H1 (cell line): Measurements from ENCODE around the gene TCF7L1. TPM values are rescaled to one million over a fixed set of nuclear protein-coding genes. Genes with fewer than 3 reads are reported as not detected.

Experiments
- CTCF ChIA-PET: fragments of 300-600 bp; sonication (Branson Sonifier 250); formaldehyde crosslinking; loops from one replicate; lab custom pipeline; 2021; ENCODE audit not compliant: partially characterized antibody; lab: Charles Lee
- POLR2A ChIA-PET: fragments of 300-600 bp; sonication (Branson Sonifier 250); formaldehyde crosslinking; loops from one replicate; lab custom pipeline; 2021; ENCODE audit warnings: inconsistent platforms; ENCODE audit not compliant: partially characterized antibody; lab: Charles Lee
- DNase-seq, 2 experiments: peaks; one replicate each; pipeline versions ENCODE4 v3.0.0 to v3.0.0-alpha.2; 2010 to 2022; ENCODE audit warnings: low spot score in 2 of 2, low read depth in 1 of 2, mixed read lengths in 1 of 2
- FAIRE-seq: peaks from 2 replicates; lab custom pipeline; 2011; peaks lifted over from hg19 to GRCh38; lab: Jason Lieb, UNC
- H2AFZ ChIP-seq: 2 replicates; pipeline ENCODE4 v1.8.1; 2012; ENCODE audit warnings: low read length, inconsistent platforms
- H2AK5ac ChIP-seq: 2 replicates; pipeline ENCODE4 v1.6.1; 2013; ENCODE audit warnings: low read depth, low read length
- H2BK120ac ChIP-seq: replicated peaks from 2 replicates; pipeline ENCODE3; 2013; ENCODE audit warnings: low read depth, low read length, inconsistent platforms
- H2BK12ac ChIP-seq: 2 replicates; pipeline ENCODE4 v1.6.1; 2013; ENCODE audit warnings: low read depth, low read length
- H2BK15ac ChIP-seq: 2 replicates; pipeline ENCODE4 v1.6.1; 2013; ENCODE audit warnings: low read length
- H2BK20ac ChIP-seq: 2 replicates; pipeline ENCODE4 v1.6.1; 2013; ENCODE audit warnings: low read length
- H2BK5ac ChIP-seq: 2 replicates; pipeline ENCODE4 v1.6.1; 2013; ENCODE audit warnings: low read depth, low read length
- H3K14ac ChIP-seq: 2 replicates; pipeline ENCODE4 v1.6.1; 2013; ENCODE audit warnings: inconsistent platforms; ENCODE audit not compliant: insufficient read length
- H3K18ac ChIP-seq: 2 replicates; pipeline ENCODE4 v1.6.1; 2013; ENCODE audit warnings: low read length; ENCODE audit errors: extremely low read depth
- H3K23ac ChIP-seq: 2 replicates; pipeline ENCODE4 v1.6.1; 2013; ENCODE audit warnings: inconsistent platforms; ENCODE audit not compliant: insufficient read length
- H3K23me2 ChIP-seq: 2 replicates; pipeline ENCODE4 v1.6.1; 2013; ENCODE audit warnings: low read depth, low read length
- H3K27ac ChIP-seq: 2 replicates; pipeline ENCODE4 v1.6.1; 2011; ENCODE audit warnings: low read depth, low read length, inconsistent platforms
- H3K27me3 ChIP-seq, 4 experiments: replicated peaks in 1 of 4; 1 replicate in 1 of 4; 2 replicates in 3 of 4; pipeline versions ENCODE4 v1.6.1 to v1.8.1; 2011 to 2013; ENCODE audit warnings: low read length in 3 of 4, mild to moderate bottlenecking in 3 of 4, inconsistent platforms in 2 of 4, mixed read lengths in 2 of 4, moderate library complexity in 1 of 4; ENCODE audit not compliant: control insufficient read depth in 3 of 4, insufficient read depth in 3 of 4; ENCODE audit errors: extremely low read depth in 1 of 4
- H3K36me3 ChIP-seq, 4 experiments: 2 replicates each; pipeline versions ENCODE4 v1.6.1 to v1.8.1; 2011 to 2013; ENCODE audit warnings: mild to moderate bottlenecking in 4 of 4, low read length in 3 of 4, moderate library complexity in 2 of 4, control low read depth in 1 of 4, inconsistent platforms in 1 of 4; ENCODE audit not compliant: insufficient read depth in 4 of 4, control insufficient read depth in 2 of 4
- H3K4ac ChIP-seq: replicated peaks from 2 replicates; pipeline ENCODE3; 2013; ENCODE audit warnings: low read length, low read depth, mixed read lengths, inconsistent platforms; ENCODE audit not compliant: insufficient read length
- H3K4me1 ChIP-seq, 4 experiments: replicated peaks in 1 of 4; 1 replicate in 1 of 4; 2 replicates in 3 of 4; pipeline versions ENCODE4 v1.6.1 to v1.8.1; 2011 to 2013; ENCODE audit warnings: low read length in 3 of 4, inconsistent platforms in 2 of 4, mixed read lengths in 1 of 4; ENCODE audit not compliant: insufficient read depth in 4 of 4, control insufficient read depth in 3 of 4
- H3K4me2 ChIP-seq, 2 experiments: 2 replicates each; pipeline versions ENCODE4 v1.6.1 to v1.8.1; 2011 to 2013; ENCODE audit warnings: low read depth in 2 of 2, low read length in 2 of 2, control low read depth in 1 of 2, inconsistent platforms in 1 of 2, mild to moderate bottlenecking in 1 of 2; ENCODE audit not compliant: insufficient read depth in 1 of 2
- H3K4me3 ChIP-seq, 4 experiments: fragments of 200-600, 300-600 bp in 1 of 4; sonication (generic), shearing (Covaris generic), sonication (Bioruptor Twin) in 1 of 4; 2 replicates each; pipeline versions ENCODE4 v1.5.1 to v1.8.1; 2011 to 2016; ENCODE audit warnings: low read length in 4 of 4, low read depth in 3 of 4, control low read depth in 2 of 4, inconsistent platforms in 2 of 4, mild to moderate bottlenecking in 2 of 4, mixed read lengths in 1 of 4, moderate library complexity in 1 of 4; ENCODE audit not compliant: insufficient read depth in 2 of 4; ENCODE audit errors: extremely low read depth in 1 of 4
- H3K56ac ChIP-seq: replicated peaks from 2 replicates; pipeline ENCODE3; 2013; ENCODE audit warnings: low read depth, mild to moderate bottlenecking, mixed read lengths, low read length, inconsistent platforms; ENCODE audit not compliant: insufficient read length
- H3K79me1 ChIP-seq: 2 replicates; pipeline ENCODE4 v1.6.1; 2013; ENCODE audit warnings: low read depth, low read length, control low read depth
- H3K79me2 ChIP-seq, 2 experiments: 2 replicates each; pipeline versions ENCODE4 v1.6.1 to v1.8.1; 2012 to 2013; ENCODE audit warnings: low read length in 2 of 2, mild to moderate bottlenecking in 2 of 2, inconsistent platforms in 1 of 2; ENCODE audit not compliant: insufficient read depth in 2 of 2, control insufficient read depth in 1 of 2
- H3K9ac ChIP-seq, 4 experiments: replicated peaks in 1 of 4; 1 replicate in 1 of 4; 2 replicates in 3 of 4; pipeline versions ENCODE4 v1.6.1 to v1.8.1; 2011 to 2013; ENCODE audit warnings: low read depth in 3 of 4, low read length in 3 of 4, control low read depth in 2 of 4, mild to moderate bottlenecking in 2 of 4, moderate library complexity in 2 of 4, inconsistent platforms in 1 of 4; ENCODE audit errors: extremely low read depth in 1 of 4
- H3K9me3 ChIP-seq, 2 experiments: 2 replicates each; pipeline versions ENCODE4 v1.6.1 to v1.8.1; 2012 to 2013; ENCODE audit warnings: mild to moderate bottlenecking in 2 of 2, moderate library complexity in 2 of 2, control low read depth in 1 of 2, inconsistent platforms in 1 of 2, low read depth in 1 of 2, low read length in 1 of 2, mixed read lengths in 1 of 2; ENCODE audit not compliant: insufficient read depth in 2 of 2
- H4K20me1 ChIP-seq, 2 experiments: replicated peaks in 1 of 2; 2 replicates each; pipeline versions ENCODE3 to v1.8.1; 2011 to 2013; ENCODE audit warnings: inconsistent platforms in 2 of 2, low read length in 2 of 2, mild to moderate bottlenecking in 1 of 2; ENCODE audit not compliant: insufficient read depth in 2 of 2, control insufficient read depth in 1 of 2
- H4K5ac ChIP-seq: 2 replicates; pipeline ENCODE4 v1.6.1; 2013; ENCODE audit warnings: low read length, low read depth, mixed read lengths, inconsistent platforms; ENCODE audit not compliant: insufficient read length
- H4K8ac ChIP-seq: 2 replicates; pipeline ENCODE4 v1.8.0; 2013; ENCODE audit warnings: mild to moderate bottlenecking, moderate library complexity, low read length, inconsistent platforms; ENCODE audit not compliant: insufficient read depth; ENCODE audit errors: extremely low read depth
- H4K91ac ChIP-seq: replicated peaks from 2 replicates; pipeline ENCODE3; 2013; ENCODE audit warnings: low read length, mixed read lengths, inconsistent platforms; ENCODE audit not compliant: insufficient read length
- BACH1 ChIP-seq: IDR thresholded peaks from 2 replicates; pipeline ENCODE4 v1.6.1; 2012; ENCODE audit warnings: low read length, improper control_type of control experiment
- BRCA1 ChIP-seq: IDR thresholded peaks from 2 replicates; pipeline ENCODE4 v1.6.1; 2012; ENCODE audit warnings: low read depth, low read length, improper control_type of control experiment
- CEBPB ChIP-seq: IDR thresholded peaks from 2 replicates; pipeline ENCODE4 v1.6.1; 2012; ENCODE audit warnings: low read depth, low read length
- CREB1 ChIP-seq: IDR thresholded peaks from 2 replicates; pipeline ENCODE4 v1.6.1; 2012; ENCODE audit warnings: inconsistent platforms
- CTBP2 ChIP-seq: IDR thresholded peaks from 2 replicates; pipeline ENCODE4 v1.7.0; 2011; ENCODE audit warnings: borderline replicate concordance, mild to moderate bottlenecking, moderate library complexity, mixed read lengths, low read length; ENCODE audit not compliant: insufficient read depth, insufficient read length
- EZH2 ChIP-seq: fragments of 200-600 bp; sonication (generic); IDR thresholded peaks from 2 replicates; pipeline ENCODE4 v1.7.1; 2012; ENCODE audit warnings: low read depth, mild to moderate bottlenecking, moderate library complexity, low read length, inconsistent platforms; ENCODE audit not compliant: severe bottlenecking
- JUN ChIP-seq: IDR thresholded peaks from 2 replicates; pipeline ENCODE4 v1.6.1; 2011; ENCODE audit warnings: low read depth, mild to moderate bottlenecking, improper control_type of control experiment, low read length
- KDM4A ChIP-seq: IDR thresholded peaks from one replicate; pipeline ENCODE4 v1.7.1; 2012; ENCODE audit warnings: low read depth, mild to moderate bottlenecking, moderate library complexity, low read length, inconsistent platforms; ENCODE audit not compliant: severe bottlenecking
- SUZ12 ChIP-seq: fragments of 200-600 bp; sonication (generic); IDR thresholded peaks from 2 replicates; pipeline ENCODE4 v1.6.1; 2012; ENCODE audit warnings: mild to moderate bottlenecking, inconsistent platforms, low read length, moderate library complexity, mixed read lengths
- TBP ChIP-seq: IDR thresholded peaks from 2 replicates; pipeline ENCODE4 v1.6.1; 2011; ENCODE audit warnings: low read depth, low read length, improper control_type of control experiment
- TCF12 ChIP-seq: IDR thresholded peaks from 2 replicates; pipeline ENCODE4 v1.6.1; 2011; ENCODE audit warnings: low read depth, mild to moderate bottlenecking, low read length
- YY1 ChIP-seq: IDR thresholded peaks from 2 replicates; pipeline ENCODE4 v1.6.1; 2011; ENCODE audit warnings: low read depth, mild to moderate bottlenecking, low read length
- ZNF274 ChIP-seq: IDR thresholded peaks from 2 replicates; pipeline ENCODE4 v1.7.0; 2012; ENCODE audit warnings: low read length, borderline replicate concordance; ENCODE audit errors: extremely low read depth
- whole genome bisulfite sequencing, 2 experiments: shearing (Covaris generic) in 1 of 2; methylation state at CpG; one replicate each; pipeline versions ENCODE4 v1.1.6 to v1.1.7; 2013 to 2015; ENCODE audit warnings: low lambda C conversion rate in 2 of 2, mixed read lengths in 2 of 2, inconsistent platforms in 1 of 2, low coverage in 1 of 2, missing lambda C conversion rate in 1 of 2; ENCODE audit not compliant: insufficient replicate concordance in 2 of 2, insufficient coverage in 1 of 2, insufficient read length in 1 of 2; ENCODE audit errors: extremely low coverage in 1 of 2, missing lambda C conversion rate in 1 of 2; 5-methylcytosine and 5-hydroxymethylcytosine counted together
- polyA plus RNA-seq, 7 experiments: library from polyadenylated mRNA; depleted of rRNA in 3 of 7; stranded (reverse) in 5 of 7; unstranded in 2 of 7; fragments of >200 nt in 5 of 7; fragments of 200-250 nt in 2 of 7; gene quantifications; 1 replicate in 5 of 7; 2 replicates in 1 of 7; 4 replicates in 1 of 7; pipeline versions ENCODE4 v1.2.1 to v1.2.3, GENCODE V29; 2011 to 2013; ENCODE audit warnings: missing spikeins in 2 of 7, mixed read lengths in 2 of 7
- total RNA-seq: library from RNA; stranded (reverse); fragmentation: NEBNext Ultra II Directional; extraction: Animal tissue kit (Norgen Biotek cat#: 25700); gene quantifications from 2 replicates; pipeline ENCODE4 v1.2.1, GENCODE V29; 2021
- TF ChIP-seq, protein P1 (sequence below): IDR thresholded peaks from 2 replicates; pipeline ENCODE4 v1.6.1; 2011; ENCODE audit warnings: low read length, improper control_type of control experiment

The TCF7L1 gene
- total and polyA plus RNA-seq, 2 of the 8 experiments (the other 6 are each of a cell fraction or from before 2014, with no cell fraction given), result 27.5 to 108 TPM

DNA sequence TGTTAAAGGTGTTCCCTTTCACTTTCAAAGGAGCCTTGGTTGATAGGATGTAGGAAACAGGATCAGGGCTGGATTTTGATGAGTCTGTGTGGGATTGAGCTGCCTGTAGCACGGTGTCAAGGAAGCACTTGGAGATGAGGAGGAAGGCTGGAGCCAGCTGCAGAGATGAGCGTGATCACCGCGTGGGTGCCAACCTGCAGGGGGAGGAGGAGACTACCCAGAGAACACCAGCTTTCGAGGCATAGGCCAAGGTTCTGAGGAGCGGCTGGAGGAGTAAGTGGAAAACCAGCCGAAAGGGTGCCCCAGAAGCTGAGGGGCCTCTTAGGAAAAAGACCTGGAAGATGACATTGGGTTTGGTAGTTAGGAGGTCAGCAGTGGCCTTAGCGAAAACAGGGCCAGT is 130.4 kb downstream of the TCF7L1 start:
- no peak overlapping the region for H4K91ac ChIP-seq
- H3K4me1 ChIP-seq, result peaks cover 19 to 36% (median 30%) of the 10 kb centered on the region in 4 experiments
- H2BK120ac ChIP-seq, result no peak overlapping the region
- peaks cover 7 to 15% of the 10 kb centered on the region in 2 experiments for H4K20me1 ChIP-seq
- POLR2A ChIA-PET, result interaction anchor here (1.2 to 1.5 kb wide), 6 partner anchors 8 to 130 kb away, joined by 3 to 5 read pairs (median 4); no protein-coding TSS in a partner anchor
- H3K4me2 ChIP-seq, result no peak overlapping the region; a peak in 1 of 4 replicates
- no peak overlapping the region for H2BK5ac ChIP-seq
- H3K9ac ChIP-seq, result no peak overlapping the region
- H2BK15ac ChIP-seq, result no peak overlapping the region
- no peaks in the 10 kb centered on the region for H3K9me3 ChIP-seq
- no peak overlapping the region for H3K18ac ChIP-seq
- H2AK5ac ChIP-seq, result no peak overlapping the region
- CTCF ChIA-PET, result interaction anchor here (0.6 to 15.9 kb wide), 13 partner anchors 9 to 200 kb away, joined by 3 to 283 read pairs (median 4); partner anchors contain the start of gene TCF7L1
- H3K23ac ChIP-seq, result no peak overlapping the region
- FAIRE-seq (no peak), DNase-seq (no peak)
- no peak overlapping the region; the same call in 1 of the 2 replicates for H4K8ac ChIP-seq
- no peak overlapping the region for H2BK12ac ChIP-seq
- no peak overlapping the region for H3K56ac ChIP-seq
- peaks cover 0 to 6% (median 1%) of the 10 kb centered on the region in 4 experiments; a peak in 2 of 8 replicates for H3K36me3 ChIP-seq
- no peak overlapping the region for H3K14ac ChIP-seq
- H3K79me2 ChIP-seq, result peaks cover 0 to 73% of the 10 kb centered on the region in 2 experiments; a peak in 2 of 4 replicates
- H3K27me3 ChIP-seq, result no peaks in the 10 kb centered on the region
- no peak overlapping the region for H4K5ac ChIP-seq
- no peaks in the 10 kb centered on the region; the same call in 1 of the 2 replicates for H3K79me1 ChIP-seq
- no peak overlapping the region for H2BK20ac ChIP-seq
- no peak overlapping the region for H3K4me3 ChIP-seq
- H3K27ac ChIP-seq, result no peak overlapping the region
- no peaks in the 10 kb centered on the region for H3K23me2 ChIP-seq
- WGBS, 2 experiments, result 86% methylated on average over 8 of the region's 8 CpGs; no CpG with 5 or more reads in 1 of the 2 experiments
- no peak overlapping the region for H2AFZ ChIP-seq
- no peak overlapping the region for H3K4ac ChIP-seq
- TF ChIP-seq BRCA1, result no peak
- no peak for TF ChIP-seq YY1
- no peak for TF ChIP-seq CREB1
- TF ChIP-seq, protein P1, sequence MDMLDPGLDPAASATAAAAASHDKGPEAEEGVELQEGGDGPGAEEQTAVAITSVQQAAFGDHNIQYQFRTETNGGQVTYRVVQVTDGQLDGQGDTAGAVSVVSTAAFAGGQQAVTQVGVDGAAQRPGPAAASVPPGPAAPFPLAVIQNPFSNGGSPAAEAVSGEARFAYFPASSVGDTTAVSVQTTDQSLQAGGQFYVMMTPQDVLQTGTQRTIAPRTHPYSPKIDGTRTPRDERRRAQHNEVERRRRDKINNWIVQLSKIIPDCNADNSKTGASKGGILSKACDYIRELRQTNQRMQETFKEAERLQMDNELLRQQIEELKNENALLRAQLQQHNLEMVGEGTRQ, result no peak
- TF ChIP-seq ZNF274, result no peak
- TF ChIP-seq CTBP2, result no peak
- TF ChIP-seq SUZ12, result no peak
- TF ChIP-seq TBP, result no peak
- TF ChIP-seq CEBPB, result no peak
- TF ChIP-seq BACH1, result no peak
- TF ChIP-seq TCF12, result no peak
- no peak for TF ChIP-seq EZH2
- no peak for TF ChIP-seq JUN
- no peak for TF ChIP-seq KDM4A
